Measurements from ENCODE around the gene DPP4. TPM values are rescaled to one million over a fixed set of nuclear protein-coding genes. Genes with fewer than 3 reads are reported as not detected.

DPP4 gene
- polyA plus RNA-seq, 1 donor from 2014 or later, result 1.3 TPM

DNA sequence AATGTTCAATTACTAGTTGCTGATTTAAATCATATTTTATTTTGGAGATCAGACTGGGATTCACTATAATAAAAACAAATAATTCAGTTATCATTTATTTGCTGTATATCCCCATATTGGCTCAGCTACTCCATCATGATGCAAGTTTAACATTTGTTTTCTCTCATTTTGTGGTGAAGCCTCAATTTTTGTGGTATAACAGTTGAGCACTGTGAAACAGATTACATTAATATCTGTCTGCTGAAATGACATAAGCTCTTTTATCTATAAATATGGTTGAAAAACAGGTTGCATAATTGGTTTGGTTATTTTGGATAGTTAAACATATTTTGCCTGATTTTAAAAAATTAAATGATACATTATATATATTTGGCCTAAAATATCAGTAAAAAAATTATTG, 67.7 kb downstream of the DPP4 start:
- no peaks in the 10 kb centered on the region for H3K9me3 Mint-ChIP-seq
- H3K27ac Mint-ChIP-seq, result no peak overlapping the region
- H3K4me1 Mint-ChIP-seq, result no peaks in the 10 kb centered on the region
- no peak overlapping the region for H3K4me3 Mint-ChIP-seq
- no peaks in the 10 kb centered on the region for H3K36me3 Mint-ChIP-seq
- no peaks in the 10 kb centered on the region for H3K27me3 Mint-ChIP-seq

GRCh38 chr2:162004031-162004430, 70.0 kb downstream of the DPP4 start:
- no peaks in the 10 kb centered on the region for H3K36me3 Mint-ChIP-seq
- no peak overlapping the region for H3K27ac Mint-ChIP-seq
- no peaks in the 10 kb centered on the region for H3K9me3 Mint-ChIP-seq
- H3K4me1 Mint-ChIP-seq, result no peaks in the 10 kb centered on the region
- no peaks in the 10 kb centered on the region for H3K27me3 Mint-ChIP-seq
- no peak overlapping the region for H3K4me3 Mint-ChIP-seq

DNA sequence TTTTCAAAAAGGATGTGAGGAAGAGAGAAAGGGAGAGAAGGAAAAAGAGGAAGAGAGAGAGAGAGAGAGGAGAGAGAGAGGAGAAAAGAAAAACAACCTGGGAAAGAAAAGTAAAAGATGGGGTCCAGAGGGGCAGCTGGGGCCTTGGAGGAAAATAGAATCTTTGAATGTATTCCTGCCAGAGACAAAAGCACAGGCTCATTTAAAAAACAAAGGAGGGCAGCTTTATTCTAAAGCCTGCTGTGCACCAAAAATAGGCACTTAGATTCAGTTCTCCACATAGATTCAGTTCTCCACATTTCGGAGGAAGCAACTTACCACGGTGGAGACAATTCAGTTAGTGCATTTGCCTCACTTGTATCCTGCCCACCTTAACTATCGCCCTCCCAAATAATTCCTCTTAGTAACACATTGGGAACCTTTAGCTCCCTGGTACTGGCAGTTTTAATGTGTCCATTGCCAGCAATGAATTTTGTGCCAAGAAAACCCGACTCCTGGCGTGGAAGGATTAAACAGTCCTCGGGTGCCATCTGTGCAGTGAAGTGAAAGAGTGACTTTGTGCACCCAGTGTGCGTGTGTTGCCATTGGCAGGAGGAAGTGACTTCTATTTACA, 71.3 kb downstream of the DPP4 start:
- Mint-ChIP-seq H3K27ac (no peak overlapping the region), H3K27me3 (peaks cover 2% of the 10 kb centered on the region), H3K9me3 (no peaks in the 10 kb centered on the region), H3K36me3 (no peaks in the 10 kb centered on the region), H3K4me1 (no peaks in the 10 kb centered on the region), H3K4me3 (no peak overlapping the region)

DNA sequence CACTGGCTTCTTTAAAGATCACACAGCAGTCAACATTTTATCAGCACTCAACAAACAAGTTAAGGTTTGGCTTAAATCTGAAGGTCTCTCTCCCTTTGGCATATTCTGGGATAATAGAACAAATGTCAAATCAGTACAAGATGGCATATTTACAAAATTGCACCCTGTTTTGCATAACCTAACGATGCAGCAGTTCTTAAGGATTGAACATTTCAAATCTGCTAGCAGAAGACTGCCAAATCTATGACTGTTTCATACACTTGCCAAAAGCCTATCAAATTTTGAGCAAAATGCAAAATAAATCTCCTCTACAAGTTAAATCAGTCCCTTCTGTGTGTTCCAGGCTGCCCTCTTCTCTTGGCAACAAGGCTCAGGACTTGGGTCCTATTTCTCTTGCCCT, 73.6 kb downstream of the DPP4 start:
- Mint-ChIP-seq H3K27ac (no peak overlapping the region), H3K4me1 (no peaks in the 10 kb centered on the region), H3K36me3 (no peaks in the 10 kb centered on the region), H3K4me3 (no peak overlapping the region), H3K27me3 (peaks cover 2% of the 10 kb centered on the region), H3K9me3 (no peaks in the 10 kb centered on the region)

DNA sequence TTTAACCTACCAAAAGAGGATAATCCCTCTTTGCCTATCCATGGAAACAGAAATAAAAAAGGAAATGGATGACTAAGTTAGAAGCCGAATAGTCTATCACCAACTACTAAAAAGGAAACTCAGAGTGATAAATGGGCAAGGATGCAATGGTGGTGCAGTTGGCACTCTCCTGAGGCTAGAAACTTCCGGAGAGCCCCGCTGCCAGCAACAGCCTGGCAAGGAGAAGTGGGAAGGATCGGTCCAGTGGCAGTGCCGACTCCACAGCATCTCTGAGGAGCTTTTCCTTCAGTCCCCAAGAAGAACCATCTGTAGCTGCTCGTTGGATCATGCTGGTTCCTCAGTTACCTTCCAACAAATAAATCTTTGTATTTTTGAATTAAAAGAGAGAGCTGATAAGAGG, 74.7 kb downstream of the DPP4 start:
- Mint-ChIP-seq H3K4me3 (no peak overlapping the region), H3K27me3 (peaks cover 8% of the 10 kb centered on the region), H3K9me3 (no peaks in the 10 kb centered on the region), H3K27ac (no peak overlapping the region), H3K4me1 (peaks cover 0 to 5% (median 2%) of the 10 kb centered on the region in 3 donors), H3K36me3 (no peaks in the 10 kb centered on the region)

- no peak overlapping the region for H3K4me3 Mint-ChIP-seq
- H3K9me3 Mint-ChIP-seq, result no peaks in the 10 kb centered on the region
- peak overlapping the region in 1 of 3 donors; percentile 70 for H3K27ac Mint-ChIP-seq
- H3K36me3 Mint-ChIP-seq, result no peaks in the 10 kb centered on the region
- H3K4me1 Mint-ChIP-seq, result peaks cover 0 to 5% (median 2%) of the 10 kb centered on the region in 3 donors
- peaks cover 8% of the 10 kb centered on the region for H3K27me3 Mint-ChIP-seq
These were observed 75.2 kb downstream of the DPP4 start for GRCh38 chr2:161998857-161999256.

- no peaks in the 10 kb centered on the region for H3K9me3 Mint-ChIP-seq
- no peak overlapping the region for H3K4me3 Mint-ChIP-seq
- peaks cover 2 to 8% (median 4%) of the 10 kb centered on the region in 3 donors for H3K4me1 Mint-ChIP-seq
- H3K27ac Mint-ChIP-seq, result peak overlapping the region in 1 of 3 donors; percentile 70
- peaks cover 10% of the 10 kb centered on the region for H3K27me3 Mint-ChIP-seq
- H3K36me3 Mint-ChIP-seq, result no peaks in the 10 kb centered on the region
These were observed 76.0 kb downstream of the DPP4 start for GRCh38 chr2:161997916-161998471.

GRCh38 chr2:161995553-161996016, 78.4 kb downstream of the DPP4 start:
- Mint-ChIP-seq H3K36me3 (no peaks in the 10 kb centered on the region), H3K27me3 (peaks cover 14% of the 10 kb centered on the region), H3K9me3 (no peaks in the 10 kb centered on the region), H3K4me3 (no peak overlapping the region), H3K4me1 (peaks cover 7 to 16% (median 12%) of the 10 kb centered on the region in 3 donors), H3K27ac (peak overlapping the region in 1 of 3 donors; percentile 29)

GRCh38 chr2:161994761-161995520, 79.1 kb downstream of the DPP4 start:
- Mint-ChIP-seq H3K4me3 (no peak overlapping the region), H3K9me3 (no peaks in the 10 kb centered on the region), H3K4me1 (peaks cover 7 to 16% (median 12%) of the 10 kb centered on the region in 3 donors), H3K27me3 (peaks cover 14% of the 10 kb centered on the region), H3K27ac (peak overlapping the region in 1 of 3 donors; percentile 29), H3K36me3 (no peaks in the 10 kb centered on the region)

- Mint-ChIP-seq H3K9me3 (no peaks in the 10 kb centered on the region), H3K27ac (peak overlapping the region in 1 of 3 donors; percentile 85), H3K36me3 (no peaks in the 10 kb centered on the region), H3K4me3 (peak overlapping the region in 3 of 4 donors; percentile 10 to 89 (median 51)), H3K27me3 (peaks cover 13% of the 10 kb centered on the region), H3K4me1 (peaks cover 7 to 16% (median 12%) of the 10 kb centered on the region in 3 donors)
These were observed 81.5 kb downstream of the DPP4 start for GRCh38 chr2:161992531-161992930.

- no peak overlapping the region for H3K4me3 Mint-ChIP-seq
- no peaks in the 10 kb centered on the region for H3K36me3 Mint-ChIP-seq
- H3K27me3 Mint-ChIP-seq, result peaks cover 13% of the 10 kb centered on the region
- H3K27ac Mint-ChIP-seq, result no peak overlapping the region
- no peaks in the 10 kb centered on the region for H3K9me3 Mint-ChIP-seq
- H3K4me1 Mint-ChIP-seq, result peaks cover 7 to 16% (median 12%) of the 10 kb centered on the region in 3 donors
These were observed 82.0 kb downstream of the DPP4 start for GRCh38 chr2:161991991-161992390.

GRCh38 chr2:161990741-161991140, 83.3 kb downstream of the DPP4 start:
- H3K4me1 Mint-ChIP-seq, result peaks cover 7 to 16% (median 12%) of the 10 kb centered on the region in 3 donors

GRCh38 chr2:161990036-161990435, 84.0 kb downstream of the DPP4 start:
- no peak overlapping the region for H3K4me3 Mint-ChIP-seq
- peaks cover 11% of the 10 kb centered on the region for H3K27me3 Mint-ChIP-seq
- H3K27ac Mint-ChIP-seq, result no peak overlapping the region
- H3K36me3 Mint-ChIP-seq, result no peaks in the 10 kb centered on the region
- H3K4me1 Mint-ChIP-seq, result peaks cover 7 to 16% (median 12%) of the 10 kb centered on the region in 3 donors
- H3K9me3 Mint-ChIP-seq, result no peaks in the 10 kb centered on the region

More at GRCh38 chr2:161990741-161991140, 83.3 kb downstream of the DPP4 start:
- Mint-ChIP-seq H3K27me3 (peaks cover 13% of the 10 kb centered on the region), H3K27ac (no peak overlapping the region), H3K4me3 (no peak overlapping the region), H3K36me3 (no peaks in the 10 kb centered on the region), H3K9me3 (no peaks in the 10 kb centered on the region)

DNA sequence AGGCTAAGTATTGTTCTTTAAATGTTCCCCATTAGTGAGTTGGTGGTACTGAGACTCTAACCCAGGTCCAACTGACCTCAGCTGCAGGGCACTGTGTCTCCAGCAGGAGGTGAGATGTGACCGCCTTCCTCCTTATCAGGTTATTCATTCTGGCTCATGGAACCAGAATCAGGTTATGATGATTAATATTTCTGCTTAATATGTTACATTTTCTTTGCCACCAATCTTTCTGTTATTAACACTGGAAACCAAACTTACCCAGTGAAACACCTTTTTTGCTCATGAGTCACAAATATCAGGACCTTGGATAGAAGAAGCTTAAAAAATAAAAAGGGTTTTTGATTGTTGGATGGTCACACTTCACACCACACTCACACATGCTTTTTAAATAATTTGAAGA, 85.4 kb downstream of the DPP4 start:
- Mint-ChIP-seq H3K36me3 (no peaks in the 10 kb centered on the region), H3K27ac (no peak overlapping the region), H3K4me1 (peaks cover 5 to 12% (median 11%) of the 10 kb centered on the region in 3 donors), H3K9me3 (no peaks in the 10 kb centered on the region), H3K27me3 (peaks cover 8% of the 10 kb centered on the region), H3K4me3 (no peak overlapping the region)

GRCh38 chr2:161987311-161987710, 86.7 kb downstream of the DPP4 start:
- H3K4me1 Mint-ChIP-seq, result peaks cover 0 to under 1% (median under 1%) of the 10 kb centered on the region in 3 donors
- no peaks in the 10 kb centered on the region for H3K36me3 Mint-ChIP-seq
- peaks cover 1% of the 10 kb centered on the region for H3K27me3 Mint-ChIP-seq
- no peak overlapping the region for H3K4me3 Mint-ChIP-seq
- no peaks in the 10 kb centered on the region for H3K9me3 Mint-ChIP-seq
- H3K27ac Mint-ChIP-seq, result peak overlapping the region in 1 of 3 donors; percentile 50
